Loucy (cell line): Measurements from ENCODE around the gene RRP8.

Source experiments
- EZH2phosphoT487 ChIP-seq: fragments of 200-600 bp; IDR thresholded peaks from 2 replicates; pipeline ENCODE4 v1.6.1; 2018; ENCODE audit warnings: antibody characterized with exemption, mild to moderate bottlenecking, moderate library complexity, borderline replicate concordance
- TF ChIP-seq, protein P1 (sequence below): fragments of 200-600 bp; sonication (generic); conservative IDR thresholded peaks from 2 replicates; pipeline ENCODE4 v1.5.1; 2014; ENCODE audit warnings: mild to moderate bottlenecking, antibody characterized with exemption, low read length

DNA sequence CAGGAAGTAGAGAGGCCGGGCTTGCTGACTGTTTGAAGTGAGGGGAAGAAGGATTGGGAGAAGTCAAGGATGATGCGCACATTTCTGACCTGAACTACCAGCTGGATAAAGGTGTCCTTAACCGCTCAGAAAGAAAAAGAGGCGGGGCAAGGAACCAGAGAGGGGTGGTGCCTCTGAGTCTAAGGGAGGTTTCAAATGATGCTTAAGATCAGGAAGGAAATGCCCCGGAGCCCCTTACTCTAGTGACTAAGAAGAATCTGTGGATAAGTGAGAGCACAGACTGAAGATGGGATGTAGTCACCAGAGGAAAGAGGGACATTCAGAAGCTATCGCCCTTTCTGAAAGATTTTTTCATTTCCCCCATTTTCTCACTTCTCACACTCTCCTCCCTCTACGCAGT, 39.5 kb upstream of the RRP8 start:
- TF ChIP-seq, protein P1, sequence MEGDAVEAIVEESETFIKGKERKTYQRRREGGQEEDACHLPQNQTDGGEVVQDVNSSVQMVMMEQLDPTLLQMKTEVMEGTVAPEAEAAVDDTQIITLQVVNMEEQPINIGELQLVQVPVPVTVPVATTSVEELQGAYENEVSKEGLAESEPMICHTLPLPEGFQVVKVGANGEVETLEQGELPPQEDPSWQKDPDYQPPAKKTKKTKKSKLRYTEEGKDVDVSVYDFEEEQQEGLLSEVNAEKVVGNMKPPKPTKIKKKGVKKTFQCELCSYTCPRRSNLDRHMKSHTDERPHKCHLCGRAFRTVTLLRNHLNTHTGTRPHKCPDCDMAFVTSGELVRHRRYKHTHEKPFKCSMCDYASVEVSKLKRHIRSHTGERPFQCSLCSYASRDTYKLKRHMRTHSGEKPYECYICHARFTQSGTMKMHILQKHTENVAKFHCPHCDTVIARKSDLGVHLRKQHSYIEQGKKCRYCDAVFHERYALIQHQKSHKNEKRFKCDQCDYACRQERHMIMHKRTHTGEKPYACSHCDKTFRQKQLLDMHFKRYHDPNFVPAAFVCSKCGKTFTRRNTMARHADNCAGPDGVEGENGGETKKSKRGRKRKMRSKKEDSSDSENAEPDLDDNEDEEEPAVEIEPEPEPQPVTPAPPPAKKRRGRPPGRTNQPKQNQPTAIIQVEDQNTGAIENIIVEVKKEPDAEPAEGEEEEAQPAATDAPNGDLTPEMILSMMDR, result no peak
- no peak for TF ChIP-seq EZH2phosphoT487
